AG04450 (cell line): Measurements from ENCODE around the gene CHST9. TPM values are rescaled to one million over a fixed set of nuclear protein-coding genes. Genes with fewer than 3 reads are reported as not detected.

Experiments
- CTCF ChIA-PET: fragments of 300-600, 350-600 bp; formaldehyde crosslinking; extraction: SDS; loops from one replicate; lab custom pipeline; 2022; ENCODE audit warnings: antibody characterized with exemption, inconsistent platforms; lab: Charles Lee
- POLR2A ChIA-PET: fragments of 350-600 bp; formaldehyde crosslinking; extraction: SDS; loops from one replicate; lab custom pipeline; 2021; ENCODE audit warnings: antibody characterized with exemption, inconsistent platforms; lab: Yijun Ruan, JAX
- DNase-seq: peaks from one replicate; pipeline ENCODE4 v3.0.0-alpha.2; 2011; ENCODE audit warnings: low read depth, low spot score
- H3K27ac ChIP-seq: one replicate; pipeline ENCODE4 v1.5.1; 2012; ENCODE audit warnings: low read depth, low read length, control low read depth
- H3K27me3 ChIP-seq: one replicate; pipeline ENCODE4 v1.6.0; 2012; ENCODE audit warnings: low read length; ENCODE audit not compliant: control insufficient read depth, insufficient read depth
- H3K4me3 ChIP-seq: 2 replicates; pipeline ENCODE4 v1.5.1; 2011; ENCODE audit warnings: mild to moderate bottlenecking, low read depth, low read length, control low read depth
- H3K9me3 ChIP-seq: 2 replicates; pipeline ENCODE4 v1.5.1; 2012; ENCODE audit warnings: low read length; ENCODE audit not compliant: control insufficient read depth, insufficient read depth
- CTCF ChIP-seq: IDR thresholded peaks from 2 replicates; pipeline ENCODE4 v1.5.1; 2011; ENCODE audit warnings: low read depth, low read length, control low read depth, inconsistent platforms
- polyA plus RNA-seq: library from polyadenylated mRNA; depleted of rRNA; stranded (reverse); fragments of >200 nt; gene quantifications from 2 replicates; pipeline ENCODE4 v1.2.3, GENCODE V29; 2011

The CHST9 gene
- polyA plus RNA-seq, 1 experiment: not detected

DNA sequence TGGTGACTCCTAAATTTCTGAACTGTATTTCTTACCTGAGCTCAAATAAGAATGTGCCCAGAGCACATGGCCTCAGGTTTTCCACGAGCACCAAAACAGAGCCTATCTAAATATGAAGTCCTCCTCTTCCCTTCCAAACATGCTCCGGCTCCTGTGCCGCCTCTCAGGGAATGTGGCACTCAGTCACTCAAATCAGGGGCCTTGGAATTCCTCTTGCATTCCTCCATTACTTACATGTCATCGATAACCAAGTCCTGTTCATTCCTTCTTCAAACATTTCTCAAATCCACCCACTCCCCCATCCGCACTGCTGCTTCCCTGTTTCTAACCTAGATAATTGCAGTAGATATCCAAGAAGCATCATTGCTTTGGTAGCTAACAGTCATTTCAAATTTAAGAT, 151.4 kb downstream of the CHST9 start:
- Histone ChIP-seq H3K27ac (no peak overlapping the region), H3K9me3 (peaks cover 9% of the 10 kb centered on the region), H3K4me3 (no peak overlapping the region), H3K27me3 (no peaks in the 10 kb centered on the region)
- ChIA-PET POLR2A (no interaction called here), CTCF (no interaction called here)
- TF ChIP-seq CTCF: no peak
- no peak for DNase-seq

- TF ChIP-seq CTCF: no peak
- no peak overlapping the region for H3K4me3 ChIP-seq
- peaks cover 10% of the 10 kb centered on the region for H3K9me3 ChIP-seq
- ChIA-PET POLR2A (no interaction called here), CTCF (no interaction called here)
- H3K27ac ChIP-seq: no peak overlapping the region
- no peaks in the 10 kb centered on the region for H3K27me3 ChIP-seq
- no peak for DNase-seq
Observed at GRCh38 chr18:27030421-27030820, 154.7 kb downstream of the CHST9 start.

DNA sequence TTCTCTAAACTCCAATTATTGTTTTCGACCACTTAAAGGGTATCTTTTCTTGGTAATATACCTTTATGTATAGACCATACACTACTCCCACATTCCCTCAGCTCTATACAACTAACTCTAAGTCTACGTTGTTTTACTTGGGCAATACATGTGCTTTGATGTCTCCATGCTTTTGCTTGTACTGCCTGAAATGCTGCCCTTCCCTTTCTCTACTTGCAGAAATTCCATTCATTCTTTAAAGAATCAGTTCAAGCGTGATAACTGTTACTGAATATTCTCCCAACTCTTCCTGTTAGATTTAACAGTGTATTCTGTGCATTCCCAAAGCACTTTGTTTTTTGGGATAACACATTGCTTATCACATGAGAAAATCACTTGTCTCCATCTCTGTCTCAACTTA, 162.6 kb downstream of the CHST9 start:
- CTCF ChIA-PET: no interaction called here
- POLR2A ChIA-PET: no interaction called here
- H3K9me3 ChIP-seq: no peaks in the 10 kb centered on the region
- H3K4me3 ChIP-seq: no peak overlapping the region
- TF ChIP-seq CTCF: no peak
- H3K27ac ChIP-seq: no peak overlapping the region
- no peaks in the 10 kb centered on the region for H3K27me3 ChIP-seq
- DNase-seq: no peak

DNA sequence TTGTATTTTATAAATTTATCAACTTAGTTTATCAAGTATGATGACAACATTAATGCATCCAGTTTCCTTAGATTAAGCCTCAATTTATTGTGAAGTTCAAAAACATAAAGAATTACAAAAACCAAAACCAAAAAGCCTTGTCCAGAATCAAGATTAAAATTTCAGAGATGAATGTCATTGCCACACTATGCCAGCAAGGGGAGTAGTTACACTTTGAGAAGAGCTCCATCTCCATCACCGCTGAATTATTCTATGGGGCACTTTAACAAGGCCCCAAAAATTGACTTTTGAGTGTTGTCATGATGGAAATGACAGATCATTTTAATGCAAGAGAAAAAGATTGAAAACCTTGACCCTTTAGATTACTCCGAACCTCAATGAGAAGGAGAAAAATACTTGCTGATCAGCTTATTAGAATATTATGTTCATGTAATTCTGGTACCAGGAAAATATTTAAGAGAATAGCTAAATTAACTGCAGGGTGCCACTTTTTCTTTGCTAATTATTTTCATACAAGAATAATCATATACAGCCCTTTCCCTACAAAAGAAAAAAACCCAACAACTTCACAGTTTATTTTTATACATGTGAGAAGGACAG, 167.1 kb downstream of the CHST9 start:
- Histone ChIP-seq H3K9me3 (peaks cover 8% of the 10 kb centered on the region), H3K27me3 (no peaks in the 10 kb centered on the region), H3K27ac (no peak overlapping the region), H3K4me3 (no peak overlapping the region)
- ChIA-PET CTCF (no interaction called here), POLR2A (no interaction called here)
- DNase-seq: no peak
- TF ChIP-seq CTCF: no peak

- Histone ChIP-seq H3K27me3 (no peaks in the 10 kb centered on the region), H3K27ac (no peak overlapping the region), H3K9me3 (peaks cover 12% of the 10 kb centered on the region), H3K4me3 (no peak overlapping the region)
- no peak for DNase-seq
- no peak for TF ChIP-seq CTCF
- CTCF ChIA-PET: no interaction called here
- POLR2A ChIA-PET: interaction anchor here (0.7 kb wide), 1 partner anchor 433 kb away, joined by 6 read pairs; no protein-coding TSS in a partner anchor
Observed at GRCh38 chr18:27014841-27015240, 170.3 kb downstream of the CHST9 start.
